DND-41 (cell line): ENCODE measurements around the gene GUCY1A1.

ENCODE experiments used
- ATAC-seq: fragments of 200-7000 bp; cut with Tn5 transposase; 3 replicates; pipeline ENCODE4 v1.9.1; 2021; ENCODE audit warnings: low read depth; ENCODE audit not compliant: insufficient read depth
- DNase-seq: peaks from one replicate; pipeline ENCODE4 v3.0.0-alpha.2; 2020
- H2AFZ ChIP-seq: 2 replicates; pipeline ENCODE4 v1.6.0; 2012; ENCODE audit warnings: low read depth, low read length
- H3K27ac ChIP-seq: 2 replicates; pipeline ENCODE4 v1.5.1; 2012; ENCODE audit warnings: low read length, inconsistent platforms
- H3K27me3 ChIP-seq: fragments of 200-600 bp; sonication (generic); 2 replicates; pipeline ENCODE4 v1.6.0; 2012; ENCODE audit warnings: low read length, mild to moderate bottlenecking, inconsistent platforms; ENCODE audit not compliant: insufficient read depth, poor library complexity
- H3K36me3 ChIP-seq: 2 replicates; pipeline ENCODE4 v1.5.1; 2012; ENCODE audit warnings: low read length, inconsistent platforms; ENCODE audit not compliant: insufficient read depth
- H3K4me1 ChIP-seq: 2 replicates; pipeline ENCODE4 v1.5.1; 2012; ENCODE audit warnings: mild to moderate bottlenecking, low read length; ENCODE audit not compliant: insufficient read depth
- H3K4me2 ChIP-seq: 2 replicates; pipeline ENCODE4 v1.6.0; 2012; ENCODE audit warnings: mild to moderate bottlenecking, moderate library complexity, low read length, inconsistent platforms; ENCODE audit not compliant: insufficient read depth
- H3K4me3 ChIP-seq, 2 experiments: fragments of 200-600 bp in 1 of 2; shearing (Covaris generic) in 1 of 2; 2 replicates each; pipeline ENCODE4 v1.5.1; 2012 to 2016; ENCODE audit warnings: inconsistent platforms in 2 of 2, low read length in 2 of 2, mild to moderate bottlenecking in 2 of 2, low read depth in 1 of 2, moderate library complexity in 1 of 2
- H3K79me2 ChIP-seq: 2 replicates; pipeline ENCODE4 v1.6.0; 2012; ENCODE audit warnings: low read length, inconsistent platforms; ENCODE audit not compliant: insufficient read depth
- H3K9ac ChIP-seq: 2 replicates; pipeline ENCODE4 v1.6.0; 2012; ENCODE audit warnings: low read depth, mild to moderate bottlenecking, inconsistent platforms, low read length, moderate library complexity
- H3K9me3 ChIP-seq: 2 replicates; pipeline ENCODE4 v1.5.1; 2012; ENCODE audit warnings: low read length, moderate library complexity, mild to moderate bottlenecking, inconsistent platforms; ENCODE audit not compliant: insufficient read depth, severe bottlenecking
- H4K20me1 ChIP-seq: 2 replicates; pipeline ENCODE4 v1.6.0; 2012; ENCODE audit warnings: low read length; ENCODE audit not compliant: insufficient read depth
- CTCF ChIP-seq: IDR thresholded peaks from 2 replicates; pipeline ENCODE4 v1.5.1; 2012; ENCODE audit warnings: borderline replicate concordance, low read length, moderate library complexity, mild to moderate bottlenecking; ENCODE audit not compliant: poor library complexity, severe bottlenecking; ENCODE audit errors: extremely low read depth
- EZH2 ChIP-seq: IDR thresholded peaks from 3 replicates; pipeline ENCODE4 v1.6.1; 2012; ENCODE audit warnings: borderline replicate concordance, low read depth, mild to moderate bottlenecking, moderate library complexity, low read length, inconsistent platforms; ENCODE audit not compliant: severe bottlenecking

The GUCY1A1 gene

GRCh38 chr4:155620637-155621036 is 46.0 kb upstream of the GUCY1A1 start:
- Histone ChIP-seq H3K79me2 (no peaks in the 10 kb centered on the region), H3K4me2 (no peak overlapping the region), H3K4me3 (no peak overlapping the region), H3K9me3 (no peaks in the 10 kb centered on the region), H3K27ac (no peak overlapping the region), H3K9ac (no peak overlapping the region), H4K20me1 (no peaks in the 10 kb centered on the region), H2AFZ (no peak overlapping the region), H3K27me3 (no peaks in the 10 kb centered on the region), H3K4me1 (peaks cover under 1% of the 10 kb centered on the region; the same call in 1 of the 2 replicates), H3K36me3 (no peaks in the 10 kb centered on the region)
- DNase-seq: no peak
- no peak for ATAC-seq
- TF ChIP-seq EZH2 (no peak), CTCF (no peak)

GRCh38 chr4:155624478-155624877 is 42.2 kb upstream of the GUCY1A1 start:
- H3K27me3 ChIP-seq: no peaks in the 10 kb centered on the region
- no peaks in the 10 kb centered on the region for H3K9me3 ChIP-seq
- no peaks in the 10 kb centered on the region for H3K36me3 ChIP-seq
- ATAC-seq: no peak
- TF ChIP-seq CTCF (no peak), EZH2 (no peak)
- no peak overlapping the region for H3K27ac ChIP-seq
- no peak overlapping the region for H2AFZ ChIP-seq
- no peaks in the 10 kb centered on the region for H3K79me2 ChIP-seq
- no peak for DNase-seq
- H3K4me1 ChIP-seq: no peaks in the 10 kb centered on the region
- no peak overlapping the region for H3K4me2 ChIP-seq
- H4K20me1 ChIP-seq: no peaks in the 10 kb centered on the region
- no peak overlapping the region for H3K4me3 ChIP-seq
- no peak overlapping the region for H3K9ac ChIP-seq

GRCh38 chr4:155626561-155626960 is 40.1 kb upstream of the GUCY1A1 start:
- H3K4me1 ChIP-seq: no peaks in the 10 kb centered on the region
- no peaks in the 10 kb centered on the region for H3K79me2 ChIP-seq
- no peak overlapping the region for H3K9ac ChIP-seq
- H3K36me3 ChIP-seq: no peaks in the 10 kb centered on the region
- DNase-seq (no peak), ATAC-seq (no peak)
- TF ChIP-seq EZH2: no peak
- TF ChIP-seq CTCF: no peak
- H3K4me2 ChIP-seq: no peak overlapping the region
- H3K9me3 ChIP-seq: no peaks in the 10 kb centered on the region
- no peak overlapping the region for H3K4me3 ChIP-seq
- H3K27me3 ChIP-seq: no peaks in the 10 kb centered on the region
- H2AFZ ChIP-seq: no peak overlapping the region
- no peaks in the 10 kb centered on the region for H4K20me1 ChIP-seq
- H3K27ac ChIP-seq: no peak overlapping the region
